Caco-2 (cell line): Measurements from ENCODE around the gene INCA1. TPM values are rescaled to one million over a fixed set of nuclear protein-coding genes. Genes with fewer than 3 reads are reported as not detected.

Source experiments
- BruUV-seq: library from RNA; stranded (reverse); fragments of 400-500 nt; replicated peaks from 2 replicates; lab custom pipeline; 2021; lab: Mats Ljungman, UMichigan
- CTCF ChIA-PET: fragments of 300-600 bp; sonication (Branson Sonifier 250); formaldehyde crosslinking; loops from one replicate; lab custom pipeline; 2022; ENCODE audit warnings: antibody characterized with exemption; lab: Charles Lee
- POLR2A ChIA-PET: fragments of 300-600 bp; sonication (Branson Sonifier 250); formaldehyde crosslinking; loops from one replicate; lab custom pipeline; 2022; ENCODE audit warnings: antibody characterized with exemption; lab: Charles Lee
- DNase-seq, 2 experiments: peaks; one replicate each; pipeline versions ENCODE4 v3.0.0 to v3.0.0-alpha.2; 2020 to 2022
- H3K27me3 ChIP-seq: replicated peaks from 2 replicates; pipeline ENCODE4 v1.6.0; 2011; ENCODE audit warnings: low read length; ENCODE audit not compliant: control insufficient read depth, insufficient read depth
- H3K36me3 ChIP-seq: 2 replicates; pipeline ENCODE4 v1.5.1; 2011; ENCODE audit warnings: low read length; ENCODE audit not compliant: control insufficient read depth, insufficient read depth
- H3K4me1 ChIP-seq: fragments of 250-450 bp; sonication (Bioruptor Pico); 2 replicates; pipeline ENCODE4 v1.5.1; 2020; ENCODE audit warnings: mild to moderate bottlenecking
- H3K4me3 ChIP-seq: 2 replicates; pipeline ENCODE4 v1.5.1; 2011; ENCODE audit warnings: low read depth, mild to moderate bottlenecking, control low read depth, low read length
- H3K9me3 ChIP-seq: fragments of 250-450 bp; sonication (Bioruptor Pico); 2 replicates; pipeline ENCODE4 v1.5.1; 2020; ENCODE audit warnings: mild to moderate bottlenecking, moderate library complexity
- H3K27ac Mint-ChIP-seq: one replicate; pipeline ENCODE4 v1.8.0; 2022; ENCODE audit warnings: mixed read lengths; ENCODE audit not compliant: unreplicated experiment
- H3K27me3 Mint-ChIP-seq: one replicate; pipeline ENCODE4 v1.8.0; 2022; ENCODE audit warnings: mixed read lengths; ENCODE audit not compliant: insufficient read depth, unreplicated experiment
- H3K36me3 Mint-ChIP-seq: one replicate; pipeline ENCODE4 v1.8.0; 2022; ENCODE audit warnings: mild to moderate bottlenecking, mixed read lengths; ENCODE audit not compliant: insufficient read depth, unreplicated experiment
- H3K4me1 Mint-ChIP-seq: one replicate; pipeline ENCODE4 v1.8.0; 2022; ENCODE audit warnings: low read depth, mixed read lengths; ENCODE audit not compliant: unreplicated experiment
- H3K4me3 Mint-ChIP-seq: one replicate; pipeline ENCODE4 v1.8.0; 2022; ENCODE audit warnings: mild to moderate bottlenecking, moderate library complexity, mixed read lengths; ENCODE audit not compliant: unreplicated experiment
- H3K9me3 Mint-ChIP-seq: one replicate; pipeline ENCODE4 v1.8.0; 2022; ENCODE audit warnings: mixed read lengths; ENCODE audit not compliant: unreplicated experiment
- CTCF ChIP-seq, 2 experiments: fragments of 200-600 bp in 1 of 2; IDR thresholded peaks; 1 replicate in 1 of 2; 2 replicates in 1 of 2; pipeline versions ENCODE4 v1.5.1 to v1.8.0; 2011 to 2022; ENCODE audit warnings: antibody characterized with exemption in 1 of 2, control low read depth in 1 of 2, inconsistent platforms in 1 of 2, low read depth in 1 of 2, low read length in 1 of 2, mild to moderate bottlenecking in 1 of 2, moderate library complexity in 1 of 2; ENCODE audit not compliant: insufficient read depth in 1 of 2, severe bottlenecking in 1 of 2, unreplicated experiment in 1 of 2
- intact Hi-C: fragments of 100-400 bp; cut with micrococcal nuclease; formaldehyde crosslinking; loops from one replicate; pipeline ENCODE4 v1.10.0; 2022; ENCODE audit not compliant: unreplicated experiment
- total RNA-seq: library from RNA; stranded (reverse); gene quantifications from 2 replicates; pipeline ENCODE4 v1.2.3, GENCODE V29; 2022

Gene INCA1
- total RNA-seq, 1 experiment from 2014 or later, result 0.64 TPM

GRCh38 chr17:4950746-4951204 is 46.5 kb downstream of the INCA1 start, which contains the start of gene ENO3:
TSS of gene ENO3 (plus strand) at chr17:4951119. CDS start at chr17:4951830, 711 bp downstream.
- no peak for DNase-seq
- no peaks in the 10 kb centered on the region for H3K27me3 Mint-ChIP-seq
- H3K27ac Mint-ChIP-seq, result peak within 1 kb of the TSS; percentile 88
- peak within 1 kb of the TSS; percentile 57 for H3K4me3 ChIP-seq
- intact Hi-C loops, result no loop called here
- H3K4me1 ChIP-seq, result peaks cover 15% of the 10 kb centered on the region
- peaks cover 19% of the 10 kb centered on the region for H3K36me3 Mint-ChIP-seq
- peaks cover 10% of the 10 kb centered on the region for H3K4me1 Mint-ChIP-seq
- H3K27me3 ChIP-seq, result no peaks in the 10 kb centered on the region
- no peaks in the 10 kb centered on the region for H3K9me3 Mint-ChIP-seq
- H3K36me3 ChIP-seq, result no peaks in the 10 kb centered on the region
- TF ChIP-seq CTCF (IDR thresholded peaks at IDR 0.05; ENCODE audit: insufficient read depth in 1 of 2, low read depth in 1 of 2, low read length in 1 of 2, severe bottlenecking in 1 of 2, unreplicated experiment in 1 of 2), result no peak
- H3K4me3 Mint-ChIP-seq, result peak within 1 kb of the TSS; percentile 85
- ChIA-PET POLR2A (interaction anchor here (1.0 to 3.0 kb wide), 2 partner anchors 11 to 16 kb away, joined by 4 to 13 read pairs; partner anchors contain the start of genes RNF167, SLC25A11 and SPAG7), CTCF (interaction anchor here (1.4 kb wide), 1 partner anchor 16 kb away, joined by 5 read pairs; the partner anchor contains the start of gene SPAG7)
- BruUV-seq, result no TSS peak
- H3K9me3 ChIP-seq, result no peaks in the 10 kb centered on the region

GRCh38 chr17:4950075-4950745 is 47.1 kb downstream of the INCA1 start:
- Histone ChIP-seq H3K36me3 (no peaks in the 10 kb centered on the region; the same call in 1 of the 2 replicates), H3K4me1 (peaks cover 15% of the 10 kb centered on the region), H3K27me3 (no peaks in the 10 kb centered on the region), H3K9me3 (no peaks in the 10 kb centered on the region), H3K4me3 (peak overlapping the region; percentile 57)
- no peak for DNase-seq
- H3K9me3 Mint-ChIP-seq, result no peaks in the 10 kb centered on the region
- H3K4me3 Mint-ChIP-seq, result peak overlapping the region; percentile 85
- ChIA-PET CTCF (interaction anchor here (1.0 kb wide), 1 partner anchor 10 kb away, joined by 3 read pairs; the partner anchor contains the start of gene RNF167), POLR2A (interaction anchor here (0.6 to 1.0 kb wide), 2 partner anchors 17 to 144 kb away, joined by 4 to 9 read pairs; partner anchors contain the start of gene SPAG7)
- H3K4me1 Mint-ChIP-seq, result peaks cover 10% of the 10 kb centered on the region
- no peak for TF ChIP-seq CTCF (IDR thresholded peaks at IDR 0.05; ENCODE audit: insufficient read depth in 1 of 2, low read depth in 1 of 2, low read length in 1 of 2, severe bottlenecking in 1 of 2, unreplicated experiment in 1 of 2)
- peak overlapping the region; percentile 88 for H3K27ac Mint-ChIP-seq
- BruUV-seq, result TSS peak; percentile 72
- H3K27me3 Mint-ChIP-seq, result no peaks in the 10 kb centered on the region
- intact Hi-C loops, result no loop called here
- peaks cover 24% of the 10 kb centered on the region for H3K36me3 Mint-ChIP-seq

- Mint-ChIP-seq H3K27me3 (no peaks in the 10 kb centered on the region), H3K4me1 (peaks cover 10% of the 10 kb centered on the region), H3K36me3 (peaks cover 28% of the 10 kb centered on the region), H3K4me3 (peak overlapping the region; percentile 85), H3K27ac (peak overlapping the region; percentile 88), H3K9me3 (no peaks in the 10 kb centered on the region)
- DNase-seq, result peak; percentile 87 to 89
- POLR2A ChIA-PET, result interaction anchor here (1.0 to 1.7 kb wide), 2 partner anchors 18 kb away, joined by 9 to 16 read pairs; partner anchors contain the start of gene SPAG7
- Histone ChIP-seq H3K4me3 (peak overlapping the region; percentile 97), H3K9me3 (no peaks in the 10 kb centered on the region), H3K36me3 (no peaks in the 10 kb centered on the region; the same call in 1 of the 2 replicates), H3K4me1 (peaks cover 15% of the 10 kb centered on the region), H3K27me3 (no peaks in the 10 kb centered on the region)
- TF ChIP-seq CTCF (IDR thresholded peaks at IDR 0.05; ENCODE audit: insufficient read depth in 1 of 2, low read depth in 1 of 2, low read length in 1 of 2, severe bottlenecking in 1 of 2, unreplicated experiment in 1 of 2), result no peak
- intact Hi-C loops, result loop anchor here (1.0 kb wide), 2 partner anchors 9 to 18 kb away; partner anchors contain the start of genes RNF167, SLC25A11 and SPAG7
- CTCF ChIA-PET, result interaction anchor here (1.0 kb wide), 1 partner anchor 9 kb away, joined by 3 read pairs; the partner anchor contains the start of gene RNF167
- BruUV-seq, result no TSS peak
These were observed 47.8 kb downstream of the INCA1 start for GRCh38 chr17:4949321-4950074.
